Immature natural killer cell (primary cell): Measurements from ENCODE around the gene ITGA3. TPM values are rescaled to one million over a fixed set of nuclear protein-coding genes. Genes with fewer than 3 reads are reported as not detected.

ENCODE experiments used
- DNase-seq, 3 donors: peaks; one replicate each; pipeline ENCODE4 v3.0.0; 2022; ENCODE audit warnings: mixed read lengths in 1 of 3
- H3K27ac Mint-ChIP-seq, 6 donors: one replicate each; pipeline ENCODE4 v1.8.0; 2020; ENCODE audit warnings: mixed read lengths in 6 of 6, mild to moderate bottlenecking in 5 of 6, inconsistent platforms in 4 of 6, moderate library complexity in 3 of 6
- H3K27me3 Mint-ChIP-seq, 3 donors: one replicate each; pipeline ENCODE4 v1.8.0; 2020 to 2021; ENCODE audit warnings: low read depth in 3 of 3, mild to moderate bottlenecking in 3 of 3, mixed read lengths in 3 of 3, moderate library complexity in 3 of 3, inconsistent platforms in 1 of 3
- H3K36me3 Mint-ChIP-seq, 3 donors: one replicate each; pipeline ENCODE4 v1.8.0; 2020; ENCODE audit warnings: mixed read lengths in 3 of 3, inconsistent platforms in 2 of 3, mild to moderate bottlenecking in 2 of 3
- H3K4me1 Mint-ChIP-seq, 2 donors: one replicate each; pipeline ENCODE4 v1.8.0; 2020; ENCODE audit warnings: inconsistent platforms in 2 of 2, mild to moderate bottlenecking in 2 of 2, mixed read lengths in 2 of 2, moderate library complexity in 1 of 2
- H3K4me3 Mint-ChIP-seq, 5 donors: one replicate each; pipeline ENCODE4 v1.8.0; 2020; ENCODE audit warnings: mild to moderate bottlenecking in 5 of 5, mixed read lengths in 5 of 5, inconsistent platforms in 3 of 5, moderate library complexity in 3 of 5
- H3K9me3 Mint-ChIP-seq, 6 donors: one replicate each; pipeline ENCODE4 v1.8.0; 2020; ENCODE audit warnings: mild to moderate bottlenecking in 6 of 6, mixed read lengths in 6 of 6, inconsistent platforms in 4 of 6, moderate library complexity in 3 of 6
- polyA plus RNA-seq, 3 donors: library from polyadenylated mRNA; unstranded; fragments of 300-500 nt; fragmentation: Illumina TruSeq; gene quantifications; one replicate each; pipeline ENCODE4 v1.2.3, GENCODE V29; 2021

The ITGA3 gene
- polyA plus RNA-seq, 3 donors from 2014 or later, result 0.54 to 1.1 TPM; not detected in 1

DNA sequence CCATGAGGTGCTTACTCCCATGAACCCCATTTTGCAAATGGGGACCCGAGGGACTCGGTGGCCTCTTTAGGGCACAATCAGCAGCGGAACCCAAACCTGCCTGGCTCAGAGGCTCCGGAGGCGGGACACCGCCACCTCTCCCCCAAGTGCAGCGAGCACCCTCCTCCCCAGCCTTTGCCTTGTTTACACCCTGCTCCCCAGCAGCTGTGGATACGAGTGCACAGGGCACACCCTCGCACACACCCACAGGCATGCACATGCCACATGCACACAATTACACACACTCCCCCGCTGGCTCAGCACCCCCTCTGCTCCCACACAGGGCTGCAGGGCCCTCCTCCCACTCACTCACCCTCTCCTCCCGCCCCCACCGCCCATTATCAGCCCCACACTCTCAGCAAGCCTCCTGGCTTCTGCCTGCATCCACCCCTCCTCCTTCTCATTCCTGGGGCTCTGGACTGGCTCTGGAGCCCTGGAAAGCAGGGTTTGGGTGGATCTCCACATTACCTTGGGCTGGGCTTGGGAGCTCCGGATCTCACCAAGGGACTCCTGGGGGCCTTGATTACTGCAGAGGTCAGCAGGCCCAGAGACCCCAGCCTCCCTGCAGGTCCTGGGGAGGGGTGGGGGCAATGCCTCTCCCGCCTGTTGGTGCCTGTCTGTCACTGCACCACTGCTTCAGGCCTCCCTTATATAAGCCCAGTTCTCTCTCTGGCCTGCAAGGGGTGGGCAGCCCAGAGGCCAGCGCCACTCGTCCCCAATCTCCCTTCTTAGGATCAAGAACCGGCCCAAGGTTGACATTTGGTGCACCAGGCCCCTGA lies 45.6 kb downstream of the ITGA3 start:
- no peak for DNase-seq
- no peak overlapping the region for H3K27ac Mint-ChIP-seq
- no peaks in the 10 kb centered on the region for H3K9me3 Mint-ChIP-seq
- peaks cover 8 to 19% (median 13%) of the 10 kb centered on the region in 3 donors for H3K36me3 Mint-ChIP-seq
- H3K4me1 Mint-ChIP-seq, result peaks cover 29 to 33% of the 10 kb centered on the region in 2 donors
- H3K27me3 Mint-ChIP-seq, result peaks cover 0 to 3% (median 0%) of the 10 kb centered on the region in 3 donors
- H3K4me3 Mint-ChIP-seq, result no peak overlapping the region

- H3K4me1 Mint-ChIP-seq, result peaks cover 23 to 25% of the 10 kb centered on the region in 2 donors
- DNase-seq, result no peak
- peaks cover 8 to 19% (median 13%) of the 10 kb centered on the region in 3 donors for H3K36me3 Mint-ChIP-seq
- peaks cover 0 to 3% (median 0%) of the 10 kb centered on the region in 3 donors for H3K27me3 Mint-ChIP-seq
- H3K27ac Mint-ChIP-seq, result no peak overlapping the region
- H3K9me3 Mint-ChIP-seq, result no peaks in the 10 kb centered on the region
- no peak overlapping the region for H3K4me3 Mint-ChIP-seq
These were observed 46.5 kb downstream of the ITGA3 start for GRCh38 chr17:50102164-50102991.

DNA sequence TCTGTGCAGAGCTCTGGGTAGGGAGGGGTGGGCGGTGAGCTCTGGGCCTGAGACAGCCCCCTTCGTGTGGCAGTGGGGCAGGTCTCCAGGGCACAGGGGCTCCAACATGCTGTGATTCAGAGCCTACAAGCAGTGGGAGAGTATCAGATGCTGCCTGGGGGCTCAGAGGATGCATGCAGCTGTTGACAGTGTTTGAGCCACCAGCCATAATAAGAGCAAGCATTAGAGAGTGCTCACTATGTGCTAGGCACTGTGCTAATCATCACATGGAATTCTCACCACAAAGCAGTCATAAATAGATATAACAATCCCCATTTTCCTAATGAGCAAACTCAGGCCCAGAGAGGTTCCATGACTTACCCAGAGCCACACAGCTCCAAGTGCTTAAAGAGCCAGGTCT lies 47.3 kb downstream of the ITGA3 start:
- Mint-ChIP-seq H3K9me3 (no peaks in the 10 kb centered on the region), H3K27me3 (peaks cover 0 to 3% (median 0%) of the 10 kb centered on the region in 3 donors), H3K4me1 (peaks cover 21 to 23% of the 10 kb centered on the region in 2 donors), H3K36me3 (peaks cover 8 to 17% (median 16%) of the 10 kb centered on the region in 3 donors), H3K27ac (peak overlapping the region in 2 of 6 donors; percentile 38 to 40), H3K4me3 (no peak overlapping the region)
- DNase-seq, result no peak

- no peaks in the 10 kb centered on the region for H3K9me3 Mint-ChIP-seq
- no peak for DNase-seq
- peaks cover 4 to 13% (median 12%) of the 10 kb centered on the region in 3 donors for H3K36me3 Mint-ChIP-seq
These were observed 48.0 kb downstream of the ITGA3 start for GRCh38 chr17:50103941-50104340.

DNA sequence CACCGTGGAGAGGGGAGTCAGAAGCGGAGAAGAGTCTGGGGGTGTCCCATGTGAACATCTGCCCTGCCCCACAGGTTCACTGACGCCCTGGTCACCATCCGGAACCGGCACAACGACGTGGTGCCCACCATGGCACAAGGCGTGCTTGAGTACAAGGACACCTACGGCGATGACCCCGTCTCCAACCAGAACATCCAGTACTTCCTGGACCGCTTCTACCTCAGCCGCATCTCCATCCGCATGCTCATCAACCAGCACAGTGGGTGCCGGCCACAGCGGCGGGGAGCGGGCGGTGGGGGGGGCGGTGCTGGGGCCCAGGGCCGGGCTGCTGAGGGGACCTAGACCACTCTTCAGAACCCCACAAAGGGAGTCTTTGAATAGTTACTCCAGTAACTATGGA lies 49.9 kb downstream of the ITGA3 start:
- DNase-seq, result no peak
- H3K27ac Mint-ChIP-seq, result no peak overlapping the region
- H3K4me1 Mint-ChIP-seq, result peaks cover 1 to 5% of the 10 kb centered on the region in 2 donors
- peaks cover 0 to under 1% (median 0%) of the 10 kb centered on the region in 3 donors for H3K27me3 Mint-ChIP-seq
- H3K4me3 Mint-ChIP-seq, result no peak overlapping the region
- H3K9me3 Mint-ChIP-seq, result no peaks in the 10 kb centered on the region
- peaks cover 0 to 13% (median 12%) of the 10 kb centered on the region in 3 donors for H3K36me3 Mint-ChIP-seq

More at GRCh38 chr17:50103941-50104340, 48.0 kb downstream of the ITGA3 start:
- H3K4me1 Mint-ChIP-seq, result peaks cover 16% of the 10 kb centered on the region in 2 donors
- peaks cover 0 to 3% (median 0%) of the 10 kb centered on the region in 3 donors for H3K27me3 Mint-ChIP-seq
- H3K27ac Mint-ChIP-seq, result no peak overlapping the region
- no peak overlapping the region for H3K4me3 Mint-ChIP-seq

- Mint-ChIP-seq H3K4me1 (peaks cover 0 to 5% of the 10 kb centered on the region in 2 donors), H3K9me3 (no peaks in the 10 kb centered on the region), H3K27ac (no peak overlapping the region), H3K4me3 (no peak overlapping the region), H3K36me3 (peaks cover 0 to 13% (median 12%) of the 10 kb centered on the region in 3 donors), H3K27me3 (no peaks in the 10 kb centered on the region)
- no peak for DNase-seq
These were observed 50.7 kb downstream of the ITGA3 start for GRCh38 chr17:50106393-50107131.

- Mint-ChIP-seq H3K36me3 (peaks cover 0 to 13% (median 12%) of the 10 kb centered on the region in 3 donors), H3K27me3 (no peaks in the 10 kb centered on the region), H3K4me3 (no peak overlapping the region), H3K4me1 (peaks cover 0 to 3% of the 10 kb centered on the region in 2 donors), H3K27ac (no peak overlapping the region), H3K9me3 (no peaks in the 10 kb centered on the region)
- DNase-seq, result no peak
These were observed 52.0 kb downstream of the ITGA3 start for GRCh38 chr17:50107790-50108414.

GRCh38 chr17:50108556-50108955 lies 52.6 kb downstream of the ITGA3 start:
- no peak overlapping the region for H3K27ac Mint-ChIP-seq
- H3K4me3 Mint-ChIP-seq, result no peak overlapping the region
- no peaks in the 10 kb centered on the region for H3K4me1 Mint-ChIP-seq
- peaks cover 0 to 13% (median 12%) of the 10 kb centered on the region in 3 donors for H3K36me3 Mint-ChIP-seq
- DNase-seq, result no peak
- H3K9me3 Mint-ChIP-seq, result no peaks in the 10 kb centered on the region
- no peaks in the 10 kb centered on the region for H3K27me3 Mint-ChIP-seq

DNA sequence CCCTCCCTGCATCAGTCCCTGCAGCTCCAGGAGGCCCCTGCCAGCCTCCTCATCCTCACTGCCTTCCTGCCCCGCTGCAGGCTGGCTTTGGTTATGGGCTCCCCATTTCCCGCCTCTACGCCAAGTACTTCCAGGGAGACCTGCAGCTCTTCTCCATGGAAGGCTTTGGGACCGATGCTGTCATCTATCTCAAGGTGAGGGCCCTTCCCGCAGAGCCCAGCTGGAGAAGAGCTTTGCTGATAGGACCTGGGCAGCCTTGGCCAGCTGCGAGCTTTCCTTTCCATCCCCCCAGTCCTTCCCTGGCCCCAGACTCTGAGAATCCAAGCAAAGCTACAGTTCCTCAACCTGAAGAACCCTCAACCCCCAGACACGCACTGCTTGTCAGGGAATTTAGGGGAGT lies 53.3 kb downstream of the ITGA3 start:
- no peak overlapping the region for H3K4me3 Mint-ChIP-seq
- H3K27me3 Mint-ChIP-seq, result no peaks in the 10 kb centered on the region
- no peak for DNase-seq

GRCh38 chr17:50109785-50110184 lies 53.9 kb downstream of the ITGA3 start:
- no peak for DNase-seq
- Mint-ChIP-seq H3K27ac (no peak overlapping the region), H3K4me1 (peaks cover 0 to 1% of the 10 kb centered on the region in 2 donors), H3K4me3 (no peak overlapping the region), H3K27me3 (peaks cover 0 to under 1% (median under 1%) of the 10 kb centered on the region in 3 donors), H3K36me3 (peaks cover 0 to 13% (median 12%) of the 10 kb centered on the region in 3 donors), H3K9me3 (no peaks in the 10 kb centered on the region)

More for the DNA sequence above, 53.3 kb downstream of the ITGA3 start:
- no peaks in the 10 kb centered on the region for H3K9me3 Mint-ChIP-seq
- H3K4me1 Mint-ChIP-seq, result no peaks in the 10 kb centered on the region
- H3K36me3 Mint-ChIP-seq, result peaks cover 0 to 13% (median 12%) of the 10 kb centered on the region in 3 donors
- H3K27ac Mint-ChIP-seq, result no peak overlapping the region

- peaks cover 4 to 8% (median 6%) of the 10 kb centered on the region in 3 donors for H3K27me3 Mint-ChIP-seq
- no peak overlapping the region for H3K27ac Mint-ChIP-seq
- peaks cover 2 to 6% of the 10 kb centered on the region in 2 donors for H3K4me1 Mint-ChIP-seq
- no peak overlapping the region for H3K4me3 Mint-ChIP-seq
- H3K36me3 Mint-ChIP-seq, result peaks cover 0 to 7% (median 4%) of the 10 kb centered on the region in 3 donors
- DNase-seq, result no peak
- H3K9me3 Mint-ChIP-seq, result peaks cover 0 to 2% (median 0%) of the 10 kb centered on the region in 6 donors
These were observed 54.9 kb downstream of the ITGA3 start for GRCh38 chr17:50110591-50111349.
